ENCODE results near the gene TRPM2.
"Not testable (repeated sequence)": the region's sequence is repeated elsewhere in the genome, so short reads cannot be mapped to it uniquely, and the experiment has no call there.

The TRPM2 gene

GRCh38 chr21:44354775-44355771, 1.7 kb downstream of the TRPM2 start:
- peak in 1 of 5 experiments; percentile 57 for DNase-seq

- no peak for DNase-seq
Measured at GRCh38 chr21:44356160-44356559, 2.7 kb downstream of the TRPM2 start.

DNA sequence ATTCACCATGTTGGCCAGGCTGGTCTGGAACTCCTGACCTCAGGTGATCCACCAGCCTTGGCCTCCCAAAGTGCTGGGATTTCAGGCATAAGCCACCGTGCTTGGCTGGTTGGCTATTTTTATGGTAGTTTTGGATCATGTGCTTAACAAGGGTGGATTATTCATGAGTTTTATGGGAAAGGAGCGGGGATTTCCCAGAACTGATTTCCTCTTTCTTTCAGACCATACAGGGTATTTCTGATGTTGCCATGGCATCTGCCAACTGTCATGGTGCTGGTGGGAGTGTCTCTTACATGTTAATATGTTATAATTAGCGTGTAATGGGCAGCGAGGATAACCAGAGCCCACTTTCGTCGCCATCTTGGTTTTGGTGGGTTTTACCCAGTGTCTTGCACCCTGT, 3.2 kb downstream of the TRPM2 start:
- no peak for DNase-seq

DNA sequence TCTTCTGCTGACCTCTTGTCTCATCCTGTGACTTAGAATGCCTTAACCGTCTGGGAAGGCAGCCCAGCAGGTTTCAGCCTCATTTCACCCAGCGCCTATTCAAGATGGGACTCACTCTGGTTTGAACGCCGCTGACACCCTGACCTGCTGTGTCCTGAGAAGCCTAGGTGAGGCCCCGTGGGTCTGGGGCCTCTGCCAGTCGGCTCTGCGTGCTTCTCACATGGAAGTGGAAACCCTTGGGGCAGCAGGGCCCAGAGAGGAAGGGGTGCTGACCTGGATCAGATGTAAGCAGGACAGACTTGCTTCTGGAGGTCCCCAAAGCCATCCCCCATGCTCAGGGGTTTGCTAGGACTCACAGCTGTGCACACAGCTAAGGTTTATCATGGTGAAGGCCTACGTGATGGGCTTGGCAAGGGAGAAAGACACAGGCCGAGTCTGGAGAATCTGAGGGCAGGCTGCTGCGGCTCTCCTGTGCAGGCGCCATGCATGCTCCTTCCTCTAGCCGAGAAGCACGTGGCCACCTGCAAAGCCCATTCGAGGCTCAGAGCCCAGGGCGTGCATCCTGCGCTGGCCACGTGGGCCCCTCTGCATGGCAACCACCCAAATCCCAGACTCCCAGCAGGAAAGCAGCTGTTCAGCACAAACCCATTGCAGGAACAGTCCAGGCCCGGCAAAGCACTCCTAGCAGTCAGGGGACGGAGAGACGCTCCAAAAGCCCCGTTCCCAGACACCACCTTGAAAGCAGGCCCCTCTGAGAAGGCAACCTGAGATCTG, 3.8 kb downstream of the TRPM2 start:
- DNase-seq: no peak

DNA sequence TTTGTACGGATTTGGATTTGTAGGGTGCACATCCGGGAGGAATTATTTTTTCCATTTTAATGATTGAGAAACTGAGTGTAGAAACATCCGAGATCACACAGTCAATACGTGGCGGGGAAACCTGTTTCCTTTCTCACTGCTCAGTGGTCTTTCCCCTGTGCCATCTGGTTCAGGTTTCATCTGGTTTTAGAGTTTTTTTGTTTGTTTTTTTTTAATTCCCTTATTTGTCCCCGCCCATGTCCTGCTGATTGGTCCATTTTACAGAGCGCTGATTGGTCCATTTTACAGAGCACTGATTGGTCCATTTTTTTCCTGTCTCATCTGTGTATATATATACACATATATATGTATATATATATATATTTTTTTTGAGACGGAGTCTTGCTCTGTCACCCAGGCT, 6.0 kb downstream of the TRPM2 start:
- no peak for DNase-seq

- no peak for DNase-seq
Measured at GRCh38 chr21:44360159-44360558, 6.7 kb downstream of the TRPM2 start.

GRCh38 chr21:44361903-44362302, 8.5 kb downstream of the TRPM2 start:
- DNase-seq: not testable (repeated sequence)

DNA sequence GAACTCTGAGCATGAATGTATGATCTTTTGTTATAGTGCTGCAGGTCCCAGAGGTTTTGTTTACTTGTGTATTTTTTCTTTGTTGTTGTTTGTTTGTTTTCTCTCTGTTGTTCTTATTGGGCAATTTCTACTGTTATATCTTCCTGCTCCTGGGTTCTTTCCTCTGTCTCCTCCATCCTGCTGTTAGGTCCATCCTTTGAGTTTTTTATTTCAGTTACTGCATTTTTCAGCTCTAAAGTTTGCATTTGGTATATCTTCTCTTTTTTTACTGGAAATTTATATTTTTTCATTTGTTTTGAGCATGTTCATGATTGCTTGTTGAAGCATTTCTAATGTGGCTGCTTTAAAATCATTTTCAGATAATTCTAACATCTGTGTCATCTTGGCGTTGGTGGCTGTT, 9.9 kb downstream of the TRPM2 start:
- no peak for DNase-seq

DNA sequence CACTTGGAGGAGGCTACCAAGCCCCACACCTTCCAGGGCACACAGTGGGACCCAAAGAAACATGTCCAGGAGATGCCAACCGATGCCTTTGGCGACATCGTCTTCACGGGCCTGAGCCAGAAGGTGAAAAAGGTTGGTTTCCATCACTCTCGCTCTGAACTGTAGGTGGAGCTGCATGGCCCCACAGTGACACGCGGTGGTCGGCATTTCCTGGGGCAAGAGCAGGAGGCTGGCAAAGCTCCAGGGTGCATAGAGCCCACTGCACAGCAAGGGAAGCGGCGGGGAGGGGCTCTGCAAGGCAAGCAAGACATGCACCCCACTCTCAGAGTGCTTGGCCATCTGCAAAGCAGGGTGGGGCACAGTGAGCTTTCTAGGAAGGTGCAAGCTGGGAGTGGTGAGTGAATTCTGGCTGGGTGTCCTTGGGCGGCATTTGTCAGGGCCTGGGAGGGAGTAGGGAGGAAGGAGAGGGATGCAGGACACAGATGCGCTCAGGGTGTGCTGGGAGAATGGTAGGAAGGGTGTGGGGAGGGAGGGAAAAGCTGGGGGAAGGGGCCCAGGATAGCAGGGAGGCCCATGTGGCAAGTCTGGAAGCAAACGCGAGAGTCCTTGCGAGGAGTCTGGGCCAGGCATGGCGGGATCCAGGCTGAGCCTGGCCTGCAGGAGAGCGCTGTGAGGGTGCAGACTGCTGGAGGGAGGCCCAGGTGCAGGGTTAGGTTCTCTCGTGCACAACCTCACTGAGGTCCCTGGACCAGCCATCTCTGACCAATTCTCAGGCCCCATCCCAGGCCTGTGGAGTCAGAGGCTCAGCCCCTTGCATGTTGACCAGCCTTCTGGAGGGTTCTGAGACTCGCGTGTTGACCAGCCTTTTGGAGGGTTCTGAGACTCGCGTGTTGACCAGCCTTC, 11.0 kb downstream of the TRPM2 start:
- DNase-seq: no peak

GRCh38 chr21:44365251-44365966, 12.0 kb downstream of the TRPM2 start:
- DNase-seq: no peak

DNA sequence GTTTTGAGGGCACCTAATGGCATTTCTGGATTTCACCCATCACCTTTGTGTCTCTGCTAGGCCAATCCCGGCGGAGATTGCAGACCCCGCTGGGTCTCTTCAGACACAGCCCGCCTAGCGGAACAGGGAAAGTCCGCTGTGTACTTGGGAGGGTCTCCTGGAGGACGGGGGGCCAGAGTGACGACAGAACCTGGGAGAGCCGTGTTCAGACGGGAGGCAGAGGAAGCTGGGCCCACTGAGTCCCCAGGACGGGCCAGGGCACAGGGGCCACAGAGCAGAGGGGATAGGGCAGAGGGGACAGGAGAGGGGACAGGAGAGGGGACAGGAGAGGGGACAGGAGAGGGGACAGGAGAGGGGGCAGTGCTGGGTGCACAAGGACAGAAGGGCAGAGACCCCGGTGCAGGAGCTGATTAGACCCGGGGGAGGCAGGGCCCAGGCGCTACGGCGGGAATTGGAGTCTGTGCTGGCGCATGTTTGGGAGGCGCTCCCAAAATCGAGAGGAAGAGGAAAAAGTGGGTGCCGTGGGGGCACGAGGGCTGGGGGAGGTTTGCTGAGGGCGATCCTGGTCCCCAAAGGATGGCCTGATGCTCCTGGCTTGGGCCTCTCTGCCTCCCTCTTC, 12.7 kb downstream of the TRPM2 start:
- no peak for DNase-seq

DNA sequence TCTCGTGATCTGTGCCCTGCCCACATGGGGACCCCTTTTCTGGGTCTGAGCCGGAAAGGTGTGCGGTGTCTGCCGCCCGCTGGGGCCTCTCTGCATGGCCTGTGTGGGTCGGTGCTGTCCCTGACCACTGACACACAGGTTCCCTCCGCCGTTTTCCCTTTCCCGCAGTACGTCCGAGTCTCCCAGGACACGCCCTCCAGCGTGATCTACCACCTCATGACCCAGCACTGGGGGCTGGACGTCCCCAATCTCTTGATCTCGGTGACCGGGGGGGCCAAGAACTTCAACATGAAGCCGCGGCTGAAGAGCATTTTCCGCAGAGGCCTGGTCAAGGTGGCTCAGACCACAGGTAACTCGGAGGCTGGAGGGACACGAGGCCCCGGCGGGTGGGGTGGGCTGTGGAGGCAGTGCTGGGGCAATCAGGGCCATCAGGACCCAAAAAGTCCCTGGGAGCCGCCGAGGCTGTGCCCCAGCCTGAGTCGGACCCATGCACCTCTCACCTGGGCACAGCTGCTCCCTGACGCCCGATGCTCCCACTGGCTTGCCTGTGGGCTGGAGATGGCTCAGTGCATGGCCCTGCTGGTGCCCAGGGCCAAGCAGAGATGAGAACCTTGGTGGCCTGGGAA, 13.3 kb downstream of the TRPM2 start:
- DNase-seq: no peak

DNA sequence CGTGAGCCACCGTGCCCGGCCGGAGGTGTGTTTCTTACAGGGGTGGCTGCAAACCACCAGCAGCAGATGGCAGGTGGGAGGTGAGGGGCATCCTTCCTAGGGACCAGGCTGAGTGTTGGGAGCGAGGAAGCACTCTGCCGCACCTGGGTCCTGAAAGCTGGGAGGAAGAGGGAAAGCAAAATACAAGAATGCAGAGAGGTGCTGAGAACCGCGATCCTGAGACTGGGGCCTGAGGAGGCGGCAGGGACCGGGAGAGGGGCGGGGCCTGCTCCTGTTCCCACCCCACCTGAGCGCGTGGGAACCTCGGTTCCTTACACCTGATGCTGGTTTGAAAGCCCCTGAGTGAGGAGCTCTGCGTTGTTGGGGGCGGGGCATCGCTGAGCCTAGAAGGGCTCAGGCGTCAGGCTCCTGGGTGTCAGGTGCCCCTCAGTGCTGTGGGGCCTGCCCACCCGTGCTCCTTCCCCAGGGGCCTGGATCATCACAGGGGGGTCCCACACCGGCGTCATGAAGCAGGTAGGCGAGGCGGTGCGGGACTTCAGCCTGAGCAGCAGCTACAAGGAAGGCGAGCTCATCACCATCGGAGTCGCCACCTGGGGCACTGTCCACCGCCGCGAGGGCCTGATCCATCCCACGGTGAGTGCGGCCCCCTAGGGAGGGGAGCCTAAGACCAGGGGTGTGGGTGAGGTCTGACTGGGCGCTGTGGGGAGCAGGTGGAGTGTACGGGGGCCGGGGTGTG, 15.5 kb downstream of the TRPM2 start:
- DNase-seq: no peak

DNA sequence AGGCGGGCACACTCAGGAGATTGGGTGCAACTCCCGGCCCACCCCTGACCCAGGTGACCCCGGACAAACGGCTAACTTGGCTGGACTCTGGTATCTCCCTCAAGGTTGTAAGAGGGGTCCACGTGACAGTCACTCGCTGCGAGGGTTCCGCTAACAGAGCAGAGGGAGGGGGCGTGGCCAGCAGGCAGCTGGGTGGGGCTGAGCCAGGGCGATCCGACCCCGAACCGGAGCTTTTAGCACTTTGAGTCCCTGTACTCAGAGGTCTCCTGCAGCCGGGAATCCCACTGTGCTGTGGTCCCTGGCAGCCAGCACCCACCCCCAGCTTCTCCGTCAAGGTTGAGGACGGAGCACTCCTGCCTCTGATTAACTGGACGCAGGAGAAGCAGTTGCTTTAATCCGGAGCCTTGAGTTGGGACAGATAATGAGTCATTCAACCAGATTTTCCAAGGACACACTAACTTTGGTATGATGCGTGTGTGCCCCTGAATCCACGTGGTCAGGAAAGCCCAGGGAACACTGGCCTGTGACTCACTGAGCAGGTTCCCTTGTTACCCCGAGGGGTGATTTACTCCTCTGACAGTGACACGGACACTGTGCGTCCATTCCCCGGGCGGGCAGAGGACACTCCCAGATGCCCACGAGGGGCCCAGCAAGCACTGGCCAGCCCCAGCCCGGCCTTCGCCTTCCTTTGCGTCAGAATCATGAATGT, 16.8 kb downstream of the TRPM2 start:
- DNase-seq: no peak

DNA sequence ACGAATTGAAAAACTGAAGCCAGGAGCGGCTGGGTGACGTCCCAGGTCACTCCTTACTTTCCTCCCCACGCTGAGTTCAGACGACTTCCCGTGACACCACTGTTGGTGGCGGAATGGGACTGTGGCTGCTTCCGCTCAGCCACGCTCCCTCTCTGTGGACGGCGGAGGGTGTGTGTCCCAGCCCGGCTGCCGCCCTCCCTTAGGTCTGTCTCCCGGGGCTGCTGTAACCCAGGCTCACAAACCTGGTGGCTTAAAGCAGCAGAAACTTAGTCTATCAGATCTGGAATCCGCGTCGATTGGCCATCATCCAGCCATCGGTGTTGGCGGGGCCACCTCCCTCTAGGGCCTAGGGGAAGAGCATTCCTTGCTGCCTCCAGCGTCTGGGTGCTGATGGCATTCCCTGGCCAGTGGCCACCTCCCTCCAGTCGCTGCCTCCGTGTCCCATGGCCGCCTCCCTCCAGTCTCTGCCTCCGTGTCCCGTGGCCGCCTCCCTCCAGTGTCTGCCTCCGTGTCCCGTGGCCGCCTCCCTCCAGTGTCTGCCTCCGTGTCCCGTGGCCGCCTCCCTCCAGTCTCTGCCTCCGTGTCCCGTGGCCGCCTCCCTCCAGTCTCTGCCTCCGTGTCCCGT, 17.5 kb downstream of the TRPM2 start:
- DNase-seq: no peak

DNA sequence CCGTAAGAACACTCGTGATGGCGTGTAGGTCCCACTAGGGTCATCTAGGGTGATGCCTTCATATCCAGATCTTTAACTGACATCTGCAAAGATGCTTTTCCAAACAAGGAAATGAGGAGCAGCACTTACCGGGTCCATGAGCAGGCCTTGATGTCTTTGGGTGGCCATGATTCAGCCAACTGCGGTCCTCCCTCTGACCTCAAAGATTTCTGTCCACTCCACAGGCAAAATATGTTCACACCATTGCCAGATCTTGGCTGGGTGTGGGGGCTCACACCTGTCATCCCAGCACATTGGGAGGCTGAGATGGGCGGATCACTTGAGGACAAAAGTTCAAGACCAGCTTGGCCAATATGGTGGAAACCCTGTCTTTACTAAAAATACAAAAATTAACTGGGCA, 18.2 kb downstream of the TRPM2 start:
- no peak for DNase-seq

DNA sequence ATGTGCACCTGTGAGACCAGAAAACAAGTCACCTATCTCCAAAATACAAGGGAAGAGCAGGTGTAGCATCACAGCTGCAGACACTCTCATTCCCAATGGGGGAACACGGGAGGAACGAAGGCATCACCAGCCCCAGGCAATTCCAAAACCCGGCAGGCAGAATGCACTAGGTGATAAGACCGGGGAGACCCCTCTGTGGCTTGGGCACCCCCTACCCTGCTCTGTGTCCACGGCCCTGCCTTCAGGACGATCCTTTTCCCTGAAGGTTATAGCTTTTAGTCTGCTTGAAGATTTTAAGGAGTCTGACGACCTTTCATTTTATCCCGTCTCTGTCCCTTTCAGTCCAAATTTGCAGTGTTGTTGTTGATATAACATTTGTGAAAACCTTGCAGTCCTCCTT, 19.2 kb downstream of the TRPM2 start:
- no peak for DNase-seq

GRCh38 chr21:44374601-44375280, 21.3 kb downstream of the TRPM2 start:
- no peak for DNase-seq

DNA sequence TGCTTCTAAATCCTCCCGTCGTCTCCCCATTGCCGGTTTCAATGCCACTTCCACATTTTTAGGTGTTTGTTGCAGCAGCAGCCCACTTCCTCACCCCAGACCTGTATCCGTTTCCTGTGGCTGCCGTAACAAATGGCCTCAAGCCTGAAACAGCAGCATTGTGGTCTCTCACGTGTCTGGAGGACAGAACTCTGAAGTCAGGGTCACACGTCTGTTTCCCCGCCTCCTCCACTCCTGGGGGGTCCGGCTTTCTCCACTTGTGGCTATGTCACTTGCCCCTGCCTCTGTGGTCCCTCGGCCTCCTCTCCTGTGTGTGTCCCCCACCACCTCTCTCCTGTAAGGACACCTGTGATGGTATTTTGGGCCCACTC, 21.8 kb downstream of the TRPM2 start:
- peak in 2 of 5 experiments; percentile 54 to 81 for DNase-seq
